SHP77 treated with DMSO at 0.1 percent for 48 hours (cell line): ENCODE data around the gene TCTN3.
"Not testable (repeated sequence)": the region's sequence is repeated elsewhere in the genome, so short reads cannot be mapped to it uniquely, and the experiment has no call there.

ENCODE experiments used
- DNase-seq: peaks from one replicate; lab custom pipeline; 2025; lab: John Stamatoyannopoulos, UW

The TCTN3 gene

DNA sequence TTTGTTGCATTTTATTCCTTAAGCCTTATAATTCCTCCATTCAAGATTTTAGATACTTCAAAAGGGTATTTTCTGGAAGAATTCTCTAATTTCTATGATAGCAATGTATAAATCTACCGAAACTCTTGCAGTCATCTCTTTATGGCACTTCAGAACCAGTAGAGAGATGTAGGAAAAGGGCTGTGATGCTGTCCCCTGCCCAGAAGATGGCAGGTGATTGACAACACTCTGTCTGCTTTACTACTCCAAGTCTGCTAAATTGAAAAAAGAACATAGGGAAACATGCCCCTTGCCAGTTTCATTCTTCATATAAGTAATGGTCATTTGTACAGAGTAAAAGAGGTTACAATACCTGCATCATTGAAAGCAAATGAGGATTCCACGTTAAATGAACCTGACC lies 5.1 kb downstream of the TCTN3 start:
- DNase-seq = no peak

- DNase-seq = no peak
These were observed 9.8 kb downstream of the TCTN3 start for GRCh38 chr10:95683966-95684365.

DNA sequence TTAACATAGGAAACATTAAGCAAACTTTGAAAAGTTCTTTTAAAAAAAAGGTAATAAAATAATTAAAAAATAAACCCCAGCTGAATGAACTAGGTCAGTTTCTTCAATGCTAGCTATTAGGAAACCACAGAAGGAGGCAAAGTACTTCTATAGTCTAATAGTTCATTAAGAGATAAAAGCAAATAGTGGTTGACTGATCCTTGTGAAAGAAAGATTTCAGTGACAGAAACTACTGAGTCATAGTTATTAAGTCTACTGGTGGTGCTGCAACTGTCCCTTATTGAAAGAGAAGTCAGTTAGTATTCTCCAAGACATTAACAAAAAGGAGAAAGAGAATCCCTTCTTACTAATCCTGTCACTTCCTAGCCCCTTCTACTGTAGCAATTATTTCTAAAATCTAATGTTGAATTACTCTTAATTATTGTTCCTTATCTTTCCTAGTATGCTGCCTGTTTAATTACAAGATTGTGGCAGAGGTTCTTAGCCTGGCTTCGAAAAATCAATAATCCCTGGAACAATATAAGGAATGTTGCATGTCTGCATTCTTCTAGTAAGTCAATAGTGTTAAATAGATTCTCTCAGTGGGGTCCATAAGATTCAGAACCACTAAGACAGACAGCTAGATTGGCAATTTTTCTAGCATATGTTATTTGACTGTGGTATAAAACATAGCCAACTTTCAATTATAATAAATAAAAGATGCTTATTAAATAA lies 18.2 kb downstream of the TCTN3 start:
- DNase-seq = no peak

DNA sequence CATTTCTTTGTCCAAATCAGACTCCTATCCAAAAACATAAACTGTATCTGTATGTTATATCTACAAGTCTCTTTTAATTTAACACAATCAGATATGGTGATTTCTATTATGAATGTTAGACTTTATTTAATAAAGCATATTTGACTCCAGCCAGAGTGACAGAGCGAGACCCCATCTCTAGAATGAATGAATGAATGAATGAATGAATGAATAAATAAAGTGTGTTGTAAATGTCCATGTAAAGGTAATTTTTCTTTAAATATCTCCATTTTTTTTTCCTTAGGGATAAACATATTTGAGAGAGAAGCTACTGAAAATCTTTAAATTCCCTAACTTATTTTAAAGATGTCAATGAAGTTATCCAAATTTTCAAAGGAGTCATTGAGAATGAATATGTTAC lies 19.1 kb downstream of the TCTN3 start:
- DNase-seq = no peak

DNA sequence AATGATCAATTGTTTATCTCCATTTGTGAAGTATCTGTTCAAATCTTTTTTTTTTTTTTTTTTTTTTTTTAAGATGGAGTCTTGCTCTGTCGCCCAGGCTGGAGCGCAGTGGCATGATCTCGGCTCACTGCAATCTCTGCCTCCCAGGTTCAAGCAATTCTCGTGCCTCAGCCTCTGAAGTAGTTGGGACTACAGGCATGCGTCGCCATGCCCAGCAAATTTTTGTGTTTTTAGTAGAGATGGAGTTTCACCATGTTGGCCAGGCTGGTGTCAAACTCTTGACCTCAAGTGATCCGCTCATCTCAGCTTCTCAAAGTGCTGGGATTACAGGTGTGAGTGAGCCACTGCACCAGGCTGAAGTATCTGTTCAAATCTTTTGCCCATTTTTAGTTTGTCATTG lies 21.1 kb downstream of the TCTN3 start:
- not testable (repeated sequence) for DNase-seq

DNA sequence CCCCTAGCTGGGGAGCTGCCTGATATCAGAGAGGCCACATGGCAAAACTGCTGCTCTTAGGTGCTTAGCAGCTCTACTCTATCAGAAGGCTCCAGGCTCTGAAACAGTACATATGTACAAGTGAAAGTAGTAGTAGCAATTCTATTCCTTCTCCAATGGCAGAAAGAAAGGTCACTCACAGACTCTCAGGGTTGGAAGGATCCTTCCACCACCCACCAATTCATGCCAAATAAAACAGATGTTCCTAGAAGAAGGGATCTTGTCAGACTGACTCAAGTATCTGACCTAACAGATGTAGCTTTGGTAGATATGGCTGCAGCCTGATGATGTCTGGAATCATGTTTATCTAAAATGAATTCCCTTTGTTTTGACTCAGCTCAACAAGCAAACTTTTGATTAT lies 29.2 kb downstream of the TCTN3 start:
- DNase-seq = no peak

DNA sequence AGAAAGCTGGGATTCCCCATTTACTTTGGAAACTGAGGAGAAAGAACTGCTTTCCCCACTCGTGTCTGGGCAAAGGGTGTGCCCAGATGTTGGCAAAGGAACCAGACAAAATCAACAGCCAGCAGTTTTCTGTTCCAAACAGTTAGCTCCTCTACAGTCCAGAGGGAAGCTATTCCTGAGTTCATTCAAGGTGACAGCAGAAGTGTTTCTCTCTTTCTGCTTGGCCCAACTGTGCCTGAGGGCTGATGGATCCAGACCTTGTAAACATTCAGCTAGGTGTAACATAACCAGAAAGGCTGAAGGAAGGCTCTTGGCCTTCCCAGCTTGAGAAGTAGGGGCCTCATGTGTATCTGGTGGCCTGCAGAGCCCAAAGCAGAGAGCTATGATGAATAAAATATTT lies 30.2 kb downstream of the TCTN3 start:
- no peak for DNase-seq

- peak; percentile 81 for DNase-seq
These were observed 31.9 kb downstream of the TCTN3 start for GRCh38 chr10:95661818-95662217.

- no peak for DNase-seq
These were observed 33.4 kb downstream of the TCTN3 start for GRCh38 chr10:95660283-95660682.

DNA sequence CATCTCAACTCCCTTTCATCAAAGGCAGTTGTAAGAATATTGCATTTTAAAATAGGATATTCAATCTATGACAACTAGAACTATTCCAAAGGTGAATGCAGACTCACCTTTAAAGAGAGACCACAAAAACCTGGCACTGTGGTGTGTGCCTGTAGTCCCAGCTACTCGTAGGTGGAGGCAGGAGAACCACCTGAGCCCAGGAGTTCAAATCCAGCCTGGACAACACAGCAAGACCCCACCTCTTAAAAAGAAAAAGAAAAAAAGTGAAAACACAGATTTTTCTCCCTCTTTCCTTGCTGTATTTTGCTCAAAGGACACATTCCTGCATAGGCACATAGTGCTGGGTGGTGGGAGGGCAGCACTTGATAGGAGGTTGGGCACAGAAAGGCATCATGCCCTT lies 36.5 kb downstream of the TCTN3 start:
- DNase-seq = no peak

- DNase-seq = peak; percentile 44
These were observed 37.2 kb downstream of the TCTN3 start, which contains the start of gene ALDH18A1 for GRCh38 chr10:95656291-95657164. TSS of gene ALDH18A1 (minus strand) at chr10:95656711. CDS start at chr10:95653377, 3,334 bp downstream.

DNA sequence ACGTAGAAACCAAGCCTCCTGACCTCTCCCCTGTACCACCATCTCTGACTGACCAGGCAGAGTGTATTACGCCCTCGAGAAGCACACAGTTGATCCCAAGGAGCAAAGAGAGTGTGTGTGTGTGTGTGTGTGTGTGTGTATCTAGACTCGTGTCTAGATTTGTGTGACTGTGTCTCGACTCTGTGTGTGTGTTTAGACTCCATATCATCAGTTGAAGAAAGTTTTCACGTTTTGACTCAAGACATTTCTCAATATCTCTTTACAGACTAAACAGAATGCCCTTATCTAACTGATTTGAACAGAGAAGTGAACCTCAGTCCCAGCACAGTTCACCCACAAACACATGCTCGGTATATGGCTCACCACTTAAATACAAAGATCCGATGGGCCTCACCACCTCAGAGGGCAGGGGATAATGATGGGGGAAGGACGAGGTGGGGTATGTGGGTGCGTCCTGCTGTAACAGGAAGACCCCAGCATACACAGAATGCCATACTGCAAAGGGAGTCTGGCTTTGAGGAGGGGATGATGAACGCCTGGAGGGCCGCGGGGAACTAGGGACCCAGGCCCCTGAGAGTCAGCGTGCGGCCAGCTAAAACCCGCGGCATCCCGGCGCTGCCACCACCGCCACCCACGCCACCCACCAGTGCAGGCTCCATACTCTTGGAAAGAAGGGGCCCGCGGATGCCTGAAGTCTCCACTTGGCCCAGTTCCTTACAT lies 38.0 kb downstream of the TCTN3 start:
- DNase-seq = no peak

DNA sequence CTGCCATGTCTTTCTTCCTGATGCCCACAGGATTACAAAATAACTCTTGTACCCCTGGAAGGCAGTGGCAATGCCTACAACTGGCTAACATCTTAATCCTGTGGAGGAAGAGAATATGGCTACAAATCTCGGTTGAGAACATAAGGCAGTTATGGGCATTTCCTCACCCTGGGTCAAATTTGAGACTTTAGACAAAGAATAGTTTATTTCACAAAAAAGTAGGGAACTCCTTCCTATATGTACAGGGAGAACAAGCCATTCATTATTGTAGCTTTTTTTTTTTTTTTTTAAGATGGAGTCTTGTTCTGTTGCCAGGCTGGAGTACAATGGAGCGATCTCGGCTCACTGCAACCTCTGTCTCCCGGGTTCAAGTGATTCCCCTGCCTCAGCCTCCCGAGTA lies 39.8 kb downstream of the TCTN3 start:
- DNase-seq = no peak

- no peak for DNase-seq
These were observed 42.2 kb downstream of the TCTN3 start for GRCh38 chr10:95651346-95652060.

DNA sequence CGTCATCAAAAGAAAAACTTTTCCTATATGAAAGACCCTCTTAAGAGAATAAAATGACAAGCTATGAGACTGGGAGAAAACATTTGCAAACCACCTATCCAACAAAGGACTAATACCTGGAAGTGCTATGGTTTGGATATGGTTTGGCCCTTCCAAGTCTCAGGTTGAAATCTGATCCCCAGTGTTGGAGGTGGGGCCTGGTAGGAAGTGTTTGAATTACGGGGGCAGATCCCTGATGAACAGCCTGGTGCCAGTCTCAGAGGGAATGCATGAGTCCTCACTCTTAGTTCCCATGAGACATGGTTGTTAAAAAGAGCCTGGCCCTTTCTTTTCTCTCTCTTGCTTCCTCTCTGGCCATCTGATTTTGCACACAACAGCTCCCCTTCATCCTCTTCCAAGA lies 43.5 kb downstream of the TCTN3 start:
- no peak for DNase-seq

- DNase-seq = no peak
These were observed 45.6 kb downstream of the TCTN3 start for GRCh38 chr10:95648138-95648537.

- DNase-seq = no peak
These were observed 47.6 kb downstream of the TCTN3 start for GRCh38 chr10:95646160-95646559.

GRCh38 chr10:95644901-95645300 lies 48.8 kb downstream of the TCTN3 start:
- no peak for DNase-seq

GRCh38 chr10:95640891-95641315 lies 52.8 kb downstream of the TCTN3 start:
- DNase-seq = no peak

DNA sequence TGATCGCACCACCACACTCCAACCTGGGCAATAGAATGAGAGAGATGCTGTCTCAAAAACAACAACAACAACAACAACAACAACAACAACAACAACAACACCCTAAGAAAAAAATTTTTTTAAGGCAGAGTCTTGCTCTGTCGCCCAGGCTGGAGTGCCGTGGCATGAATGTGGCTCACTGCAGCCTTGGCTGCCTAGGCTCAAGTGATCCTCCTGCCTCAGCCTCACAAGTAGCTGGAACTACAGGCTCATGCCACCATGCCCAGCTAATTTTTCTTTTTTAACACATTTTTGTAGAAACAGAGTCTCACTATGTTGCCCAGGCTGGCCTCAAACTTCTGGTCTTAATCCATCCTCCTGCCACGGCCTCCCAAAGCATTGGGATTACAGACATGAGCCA lies 55.8 kb downstream of the TCTN3 start:
- DNase-seq = no peak

GRCh38 chr10:95637140-95637539 lies 56.6 kb downstream of the TCTN3 start:
- no peak for DNase-seq

- DNase-seq = no peak
These were observed 58.4 kb downstream of the TCTN3 start for GRCh38 chr10:95635319-95635733.
